Measurements from ENCODE around the gene DPH1. TPM values are rescaled to one million over a fixed set of nuclear protein-coding genes. Genes with fewer than 3 reads are reported as not detected.
A peak's percentile ranks its signal among the peaks of the same experiment; 100 is the strongest.

The DPH1 gene
- total RNA-seq, 1 donor from 2014 or later, result 14.3 TPM

GRCh38 chr17:2060681-2061440 is 30.9 kb downstream of the DPH1 start:
- peak; percentile 41 to 50 for DNase-seq (ENCODE audit: low read depth in 2 of 2)

DNA sequence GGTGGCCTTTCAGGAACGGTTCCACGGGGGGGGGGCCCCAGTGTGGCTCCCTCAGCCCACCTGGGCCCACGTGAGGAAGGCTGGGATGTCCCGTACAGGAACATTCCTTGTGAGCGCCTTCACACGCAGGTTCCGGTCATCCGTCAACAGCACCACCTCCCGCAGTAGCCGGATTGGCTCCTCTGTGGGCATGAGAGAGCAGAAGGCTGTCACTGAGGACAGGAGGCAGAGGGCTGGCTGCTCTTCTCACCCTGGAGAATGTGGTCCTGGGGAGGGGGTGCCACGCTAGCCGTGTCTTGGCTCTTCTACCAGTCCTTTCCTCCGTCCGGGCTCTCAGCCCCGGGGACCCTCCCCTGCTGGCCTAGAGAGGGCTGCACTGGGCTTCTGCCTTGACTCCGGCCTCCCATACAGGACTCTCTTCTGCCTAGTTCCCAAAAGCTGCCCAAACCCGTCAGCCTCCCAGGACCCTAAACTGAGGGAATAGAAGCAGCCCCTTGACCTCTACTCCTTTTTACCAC is 31.5 kb downstream of the DPH1 start:
- DNase-seq (ENCODE audit: low read depth in 2 of 2), result peak in 1 of 2 donors; percentile 50

GRCh38 chr17:2062571-2063183 is 32.7 kb downstream of the DPH1 start:
- peak; percentile 70 to 82 for DNase-seq (ENCODE audit: low read depth in 2 of 2)

DNA sequence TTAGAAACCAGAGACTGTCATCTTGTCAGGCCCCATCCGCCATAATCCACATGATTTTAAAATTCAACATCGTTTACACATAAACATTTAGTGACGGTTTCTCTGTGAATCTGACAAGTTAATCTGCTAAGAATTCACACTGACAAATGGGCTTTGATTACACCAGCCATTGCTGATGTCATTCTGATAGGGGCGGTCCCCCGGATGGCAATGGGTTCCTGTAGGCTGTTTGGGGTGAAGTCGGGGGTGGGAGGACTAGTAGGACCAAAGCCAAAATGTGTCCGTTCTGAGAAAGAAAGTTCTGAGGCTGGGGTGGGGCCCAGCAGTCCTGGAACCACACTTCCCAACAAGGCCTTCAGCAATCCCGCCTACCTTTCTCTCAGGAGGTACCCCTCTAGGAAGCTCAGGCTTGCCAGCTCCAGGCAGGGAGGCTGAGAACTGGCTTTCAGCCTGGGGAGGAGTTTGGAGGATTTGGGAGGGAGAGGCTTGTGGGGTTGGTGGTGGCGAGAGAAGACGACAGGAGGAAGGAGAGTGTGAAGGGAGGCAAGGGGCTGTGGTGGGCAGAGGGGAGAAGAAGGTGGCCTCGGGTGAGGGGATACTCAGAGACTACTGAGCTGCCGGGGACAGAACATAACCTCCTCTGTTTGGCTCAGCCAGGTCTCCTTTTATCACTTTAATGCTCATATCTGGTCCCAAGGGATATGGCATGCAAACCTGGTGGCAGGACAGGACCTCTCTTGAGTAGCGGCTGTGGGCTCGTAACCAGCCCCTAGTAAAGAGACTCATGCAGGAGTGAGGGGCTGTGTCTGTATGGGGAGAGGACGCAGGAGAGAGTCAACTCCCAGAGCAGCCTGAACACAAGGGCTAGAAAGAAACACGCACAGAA is 33.6 kb downstream of the DPH1 start:
- peak; percentile 53 to 82 for DNase-seq (ENCODE audit: low read depth in 2 of 2)

DNA sequence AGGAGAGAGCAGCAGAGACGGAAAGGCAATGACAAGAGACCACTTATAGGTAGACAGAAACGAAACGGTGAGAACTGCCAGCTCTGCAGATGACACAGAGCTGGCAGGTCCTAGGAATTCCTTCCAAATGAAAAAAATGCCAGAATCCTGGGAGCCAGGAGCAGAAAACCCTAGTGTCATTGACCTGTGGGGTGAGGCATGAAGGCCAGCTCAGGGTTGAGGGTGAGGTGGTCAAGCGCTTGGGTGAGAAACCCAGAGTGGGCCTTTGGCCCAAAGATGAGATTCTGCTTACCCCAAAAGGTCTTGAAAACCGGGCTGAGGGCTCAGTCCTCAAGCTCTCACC is 34.2 kb downstream of the DPH1 start:
- DNase-seq (ENCODE audit: low read depth in 2 of 2), result no peak

- peak; percentile 46 to 60 for DNase-seq (ENCODE audit: low read depth in 2 of 2)
Observed at GRCh38 chr17:2064520-2064971, 34.6 kb downstream of the DPH1 start.

GRCh38 chr17:2064980-2065785 is 35.2 kb downstream of the DPH1 start:
- peak; percentile 82 to 93 for DNase-seq (ENCODE audit: low read depth in 2 of 2)

DNA sequence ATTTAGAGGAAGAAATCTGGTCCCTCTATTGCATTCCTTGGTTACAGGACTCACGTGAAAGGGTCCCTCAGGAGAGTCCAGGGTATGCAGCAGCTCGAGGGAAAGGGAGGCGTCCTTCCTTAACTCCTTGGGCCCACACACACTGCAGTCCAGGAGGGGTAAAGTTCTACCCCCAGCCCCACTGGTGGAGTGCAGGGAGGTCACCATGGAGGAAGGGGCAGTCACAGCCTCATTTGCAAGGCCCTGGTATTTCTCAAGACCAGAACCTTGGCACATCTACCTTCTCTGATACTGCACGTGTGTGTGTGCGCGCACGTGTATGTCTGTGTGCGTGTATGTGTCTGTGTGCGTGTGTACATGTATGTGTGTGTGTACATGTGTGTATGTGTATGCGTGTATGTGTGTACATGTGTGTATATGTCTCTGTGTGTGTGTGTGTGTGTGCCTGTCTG is 36.0 kb downstream of the DPH1 start:
- DNase-seq (ENCODE audit: low read depth in 2 of 2), result peak in 1 of 2 donors; percentile 36

DNA sequence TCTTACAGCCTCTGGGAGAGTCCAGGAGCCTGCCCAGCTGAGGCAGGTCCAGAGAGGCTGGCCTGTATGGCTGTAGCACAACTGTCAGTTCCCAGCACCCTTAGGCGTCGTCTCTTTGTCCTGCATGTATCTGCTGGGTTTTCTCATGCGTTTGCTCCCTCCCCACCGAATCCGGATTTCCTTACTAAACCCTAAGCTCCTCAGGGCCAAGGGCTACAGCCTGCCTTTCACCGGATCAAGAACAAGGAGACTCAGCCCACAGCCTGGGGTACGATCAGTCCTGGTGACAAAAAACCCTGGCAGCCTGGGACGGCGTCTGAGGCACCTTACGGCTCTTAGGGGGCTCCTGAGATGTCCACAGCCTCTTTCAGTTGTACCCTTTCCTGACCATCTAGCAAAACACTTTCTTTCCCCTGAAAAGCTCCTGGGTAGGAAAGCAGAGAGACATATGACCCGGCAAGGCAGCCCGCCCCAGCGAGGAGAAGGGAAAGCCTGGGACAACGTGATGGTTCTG is 37.2 kb downstream of the DPH1 start:
- peak in 1 of 2 donors; percentile 57 for DNase-seq (ENCODE audit: low read depth in 2 of 2)

- peak; percentile 64 to 75 for DNase-seq (ENCODE audit: low read depth in 2 of 2)
Observed at GRCh38 chr17:2067608-2068024, 37.7 kb downstream of the DPH1 start.

DNA sequence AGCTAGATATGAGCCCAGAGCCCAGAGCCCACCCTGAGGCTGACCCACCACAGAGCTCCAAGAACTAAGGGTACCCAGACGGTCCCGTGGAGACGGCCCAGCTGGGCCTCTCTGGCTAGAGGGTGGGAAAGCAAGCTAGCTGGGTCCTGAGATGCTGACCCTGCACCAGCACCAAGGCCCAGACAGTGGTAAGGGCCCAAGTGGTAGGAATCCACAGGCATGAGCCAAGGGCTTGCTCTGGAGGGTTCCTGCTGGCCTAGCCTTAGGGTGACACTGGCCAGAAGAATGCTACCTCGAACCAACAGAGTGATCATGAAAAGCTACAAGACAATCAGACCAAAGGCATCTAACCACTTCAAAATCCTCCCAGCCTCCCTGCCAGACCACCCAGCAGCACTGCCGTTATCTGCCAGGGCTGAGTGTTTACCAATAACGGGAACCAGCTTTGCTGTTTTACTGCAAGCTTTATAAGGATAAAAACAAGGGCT is 38.1 kb downstream of the DPH1 start:
- DNase-seq (ENCODE audit: low read depth in 2 of 2), result no peak

DNA sequence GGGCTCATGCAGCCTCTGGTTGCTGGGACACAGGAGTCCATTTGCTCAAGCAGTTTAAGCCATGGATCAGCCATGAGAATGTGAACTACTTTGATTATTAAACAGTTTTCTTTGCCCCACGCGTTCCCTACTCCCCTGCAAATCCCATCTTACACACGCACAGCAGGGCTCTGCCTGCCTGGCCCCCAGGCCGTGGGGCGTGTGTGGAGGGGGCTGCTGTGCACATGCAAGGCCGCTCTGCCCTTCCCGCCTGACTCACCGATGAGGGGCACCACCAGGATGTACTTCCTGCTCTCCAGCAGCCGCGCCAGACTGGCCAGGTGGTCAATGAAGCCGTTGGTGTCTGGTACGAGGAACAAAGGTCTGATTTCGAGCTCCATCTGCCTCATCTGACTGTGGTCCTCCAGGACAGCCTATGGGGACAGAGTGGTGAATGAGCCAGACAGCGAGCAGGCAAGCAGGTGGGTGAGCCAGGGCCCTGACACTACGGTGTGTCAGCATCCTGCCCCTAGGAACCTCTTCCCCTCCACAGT is 38.6 kb downstream of the DPH1 start:
- DNase-seq (ENCODE audit: low read depth in 2 of 2), result peak; percentile 81 to 85

DNA sequence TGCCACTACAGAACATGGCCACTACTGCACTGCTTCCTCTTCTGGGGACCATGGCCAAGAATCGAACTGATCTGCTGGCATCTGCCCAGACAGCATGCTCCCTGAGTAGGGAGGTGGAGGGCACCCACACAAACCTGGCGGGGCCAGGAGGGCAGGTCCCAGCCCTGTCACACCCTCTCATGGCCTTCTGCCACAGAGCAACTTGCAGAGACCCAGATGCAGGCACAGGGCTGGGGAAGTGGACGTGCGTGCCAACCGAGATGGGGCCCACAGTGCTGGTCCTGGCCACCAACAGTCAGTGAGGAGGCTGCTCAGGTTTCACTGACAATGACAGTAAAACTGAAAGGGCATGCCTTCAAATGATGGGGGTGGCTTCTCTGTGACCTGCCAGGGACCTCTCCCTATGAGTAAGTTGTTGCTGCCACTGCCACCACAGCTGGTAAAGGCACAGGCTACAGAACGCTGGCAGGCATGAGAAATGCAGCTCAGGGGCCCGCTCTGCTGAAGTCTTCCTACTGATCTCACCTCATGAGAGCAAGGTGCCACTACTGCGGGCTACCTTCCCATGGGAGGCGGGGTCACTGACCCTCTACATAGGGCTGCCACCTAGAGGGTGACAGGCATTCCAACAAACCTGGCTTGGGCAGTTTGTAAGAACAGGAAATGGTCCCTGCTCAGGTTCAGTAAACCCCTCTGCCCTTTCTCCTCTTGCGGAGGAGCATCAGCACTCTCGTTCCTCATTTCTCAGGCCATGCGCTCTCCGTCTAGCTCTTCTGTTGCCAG is 40.5 kb downstream of the DPH1 start:
- DNase-seq (ENCODE audit: low read depth in 2 of 2), result no peak

DNA sequence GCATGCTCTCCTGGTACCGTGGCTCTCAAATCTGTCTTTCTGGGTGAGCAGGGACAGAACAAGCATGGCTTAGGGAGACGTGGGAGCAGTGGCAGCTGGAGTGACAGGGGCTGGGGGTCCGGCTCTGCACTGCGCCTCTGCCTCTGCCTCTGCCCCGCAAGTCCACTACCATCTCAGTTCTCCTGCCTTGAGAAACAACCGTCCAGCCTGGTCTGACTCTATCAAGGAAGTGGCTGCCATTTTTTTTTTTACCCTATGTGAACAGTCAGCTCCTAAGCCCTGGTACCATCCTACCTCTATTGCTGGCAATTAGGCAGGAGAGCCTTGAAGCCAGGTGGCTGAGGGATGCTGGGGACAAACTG is 41.1 kb downstream of the DPH1 start:
- no peak for DNase-seq (ENCODE audit: low read depth in 2 of 2)

DNA sequence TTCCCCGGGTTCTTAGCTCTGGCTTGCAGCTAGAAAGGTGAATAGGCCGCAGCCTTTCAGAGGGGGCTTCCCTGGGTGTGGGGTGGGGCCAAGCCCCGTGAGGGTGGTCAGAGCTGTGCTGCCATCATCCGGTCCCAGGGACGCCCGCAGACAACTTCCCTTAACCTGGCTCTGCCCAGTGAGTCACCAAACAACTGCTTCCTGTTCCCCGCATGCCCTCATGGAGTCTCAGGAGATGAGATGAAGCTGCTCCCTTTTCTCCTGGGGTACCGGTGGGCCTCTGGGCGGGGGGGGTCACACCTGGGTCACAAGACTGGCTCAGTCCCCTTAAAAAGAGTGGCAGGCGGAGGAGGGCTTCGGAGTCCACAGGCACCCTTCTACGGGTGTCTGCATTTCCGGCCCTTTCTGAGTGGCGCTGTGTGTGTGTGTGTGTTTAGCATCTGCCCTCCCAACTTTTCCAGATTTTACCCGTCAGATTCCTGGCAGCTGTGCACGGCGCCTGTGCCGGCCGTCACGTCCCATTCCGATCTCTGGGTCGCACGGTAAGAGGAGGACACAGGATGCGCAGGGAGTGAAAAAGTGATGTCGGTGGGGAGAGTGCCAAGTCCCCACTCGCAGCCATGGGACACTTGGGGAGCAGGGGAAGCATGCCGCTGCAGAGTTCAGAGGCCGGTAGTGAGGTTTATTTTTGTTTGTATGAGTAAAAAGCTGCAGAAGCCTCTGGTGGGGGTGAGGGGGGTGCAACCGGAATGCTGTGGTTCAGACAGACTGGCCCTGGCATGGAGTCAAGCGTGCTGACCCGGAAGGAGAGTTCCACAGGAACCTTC is 41.7 kb downstream of the DPH1 start:
- peak; percentile 90 to 97 for DNase-seq (ENCODE audit: low read depth in 2 of 2)

GRCh38 chr17:2074919-2075318 is 45.0 kb downstream of the DPH1 start:
- no peak for DNase-seq (ENCODE audit: low read depth in 2 of 2)

GRCh38 chr17:2075336-2076086 is 45.6 kb downstream of the DPH1 start:
- DNase-seq (ENCODE audit: low read depth in 2 of 2), result peak; percentile 55 to 76

Measured in lung microvascular endothelial cell (primary cell).